Transverse colon (tissue), 4 donors: ENCODE results near the gene SMAD3. TPM values are rescaled to one million over a fixed set of nuclear protein-coding genes. Genes with fewer than 3 reads are reported as not detected.

Experiments used
- DNase-seq: peaks from one replicate; pipeline ENCODE4 v3.0.0-alpha.2; 2019
- H3K27ac ChIP-seq, 4 donors: fragments of 200-600 bp; sonication (generic); 2 replicates each; pipeline ENCODE4 v1.5.1; 2016 to 2018; ENCODE audit warnings: inconsistent platforms in 4 of 4
- H3K27me3 ChIP-seq: fragments of 200-600 bp; sonication (generic); 2 replicates; pipeline ENCODE4 v1.5.1; 2017; ENCODE audit warnings: inconsistent platforms
- H3K36me3 ChIP-seq, 4 donors: fragments of 200-600 bp; sonication (generic); 2 replicates each; pipeline ENCODE4 v1.5.1; 2017 to 2019; ENCODE audit warnings: inconsistent platforms in 4 of 4
- H3K4me1 ChIP-seq, 4 donors: fragments of 200-600 bp; sonication (generic); 2 replicates each; pipeline ENCODE4 v1.5.1; 2017 to 2020; ENCODE audit warnings: inconsistent platforms in 4 of 4
- H3K4me3 ChIP-seq, 4 donors: fragments of 200-600 bp; sonication (generic); 1 replicate in 1 of 4; 2 replicates in 3 of 4; pipeline versions ENCODE4 v1.5.1 to v1.6.1; 2017 to 2019; ENCODE audit warnings: inconsistent platforms in 4 of 4
- H3K9me3 ChIP-seq, 2 donors: fragments of 200-600 bp; sonication (generic); 2 replicates each; pipeline ENCODE4 v1.5.1; 2017 to 2019; ENCODE audit warnings: inconsistent platforms in 2 of 2
- EP300 ChIP-seq: sonication (generic); formaldehyde crosslinking; IDR thresholded peaks from one replicate; pipeline ENCODE4 v1.6.1; 2017; ENCODE audit warnings: antibody characterized with exemption, low read depth
- POLR2A ChIP-seq: fragments of 450-650 bp; IDR thresholded peaks from one replicate; pipeline ENCODE4 v1.6.1; 2016; ENCODE audit warnings: antibody characterized with exemption, mild to moderate bottlenecking, moderate library complexity
- POLR2AphosphoS5 ChIP-seq, 3 donors: sonication (generic); formaldehyde crosslinking; IDR thresholded peaks; one replicate each; pipeline ENCODE4 v1.6.1; 2016; ENCODE audit warnings: antibody characterized with exemption in 3 of 3
- WGBS, 2 donors: methylation state at CpG; one replicate each; pipeline ENCODE4 v1.1.5; 2018; ENCODE audit warnings: low coverage in 1 of 2; 5-methylcytosine and 5-hydroxymethylcytosine counted together
- in situ Hi-C, 4 donors: fragments of 200-750 bp; cut with MboI; loops; one replicate each; pipeline versions ENCODE4 v1.15.0 to v1.15.1; 2017; ENCODE audit warnings: low sequenced_read_pairs in 3 of 4, low pct_ligation_motif_present in 1 of 4, low pct_unique_long_range_greater_than_20kb in 1 of 4
- intact Hi-C: fragments of 100-400 bp; cut with DNase I; formaldehyde crosslinking; loops from one replicate; pipeline ENCODE4 v1.15.1; 2023; ENCODE audit warnings: low total_unique reads
- total RNA-seq, 4 donors: library from RNA; depleted of rRNA; stranded (reverse); fragments of >200 nt; gene quantifications; one replicate each; pipeline ENCODE4 v1.1.0, GENCODE V29; 2016
- TF ChIP-seq, protein P1 (sequence below), 5 experiments: fragments of 200-600 bp in 3 of 5; fragments of 450-650 bp in 2 of 5; sonication (generic) in 3 of 5; IDR thresholded peaks; 1 replicate in 2 of 5; 2 replicates in 3 of 5; pipeline ENCODE4 v1.5.1; 2016 to 2017; ENCODE audit warnings: antibody characterized with exemption in 5 of 5, inconsistent platforms in 3 of 5, mild to moderate bottlenecking in 2 of 5, moderate library complexity in 1 of 5

SMAD3 gene
- total RNA-seq, 4 donors from 2014 or later, result 30.9 to 65.1 (median 57.0) TPM

DNA sequence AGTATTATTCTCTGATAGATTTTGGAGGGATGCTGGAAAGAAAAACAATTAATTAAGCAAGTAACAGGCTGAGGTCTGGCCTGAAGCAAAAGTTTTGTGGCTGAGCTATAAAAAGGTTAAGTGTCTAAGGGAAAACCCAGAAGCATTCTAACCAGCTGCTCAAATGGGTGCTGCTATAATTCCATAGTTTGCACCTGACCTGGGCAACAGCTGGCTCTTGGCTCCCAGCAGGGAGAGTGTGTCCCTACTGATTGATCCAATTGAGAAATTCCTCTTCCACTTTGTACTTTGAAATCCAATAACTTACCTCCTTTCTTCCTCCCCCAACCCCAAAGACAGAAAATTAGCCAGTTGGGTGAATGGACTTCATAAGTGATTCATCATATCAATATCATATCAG is 27.7 kb upstream of the SMAD3 start:
- no peak for DNase-seq
- in situ Hi-C loops (no loop called here), intact Hi-C loops (no loop called here)
- Histone ChIP-seq H3K27ac (no peak overlapping the region), H3K36me3 (no peaks in the 10 kb centered on the region), H3K4me1 (peaks cover 4 to 15% (median 10%) of the 10 kb centered on the region in 4 donors), H3K4me3 (no peak overlapping the region), H3K9me3 (no peaks in the 10 kb centered on the region), H3K27me3 (peaks cover 10% of the 10 kb centered on the region)
- TF ChIP-seq POLR2AphosphoS5 (IDR thresholded peaks at IDR 0.05) (no peak), POLR2A (no peak), EP300 (no peak)
- TF ChIP-seq, protein P1, sequence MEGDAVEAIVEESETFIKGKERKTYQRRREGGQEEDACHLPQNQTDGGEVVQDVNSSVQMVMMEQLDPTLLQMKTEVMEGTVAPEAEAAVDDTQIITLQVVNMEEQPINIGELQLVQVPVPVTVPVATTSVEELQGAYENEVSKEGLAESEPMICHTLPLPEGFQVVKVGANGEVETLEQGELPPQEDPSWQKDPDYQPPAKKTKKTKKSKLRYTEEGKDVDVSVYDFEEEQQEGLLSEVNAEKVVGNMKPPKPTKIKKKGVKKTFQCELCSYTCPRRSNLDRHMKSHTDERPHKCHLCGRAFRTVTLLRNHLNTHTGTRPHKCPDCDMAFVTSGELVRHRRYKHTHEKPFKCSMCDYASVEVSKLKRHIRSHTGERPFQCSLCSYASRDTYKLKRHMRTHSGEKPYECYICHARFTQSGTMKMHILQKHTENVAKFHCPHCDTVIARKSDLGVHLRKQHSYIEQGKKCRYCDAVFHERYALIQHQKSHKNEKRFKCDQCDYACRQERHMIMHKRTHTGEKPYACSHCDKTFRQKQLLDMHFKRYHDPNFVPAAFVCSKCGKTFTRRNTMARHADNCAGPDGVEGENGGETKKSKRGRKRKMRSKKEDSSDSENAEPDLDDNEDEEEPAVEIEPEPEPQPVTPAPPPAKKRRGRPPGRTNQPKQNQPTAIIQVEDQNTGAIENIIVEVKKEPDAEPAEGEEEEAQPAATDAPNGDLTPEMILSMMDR (IDR thresholded peaks at IDR 0.05), result no peak

DNA sequence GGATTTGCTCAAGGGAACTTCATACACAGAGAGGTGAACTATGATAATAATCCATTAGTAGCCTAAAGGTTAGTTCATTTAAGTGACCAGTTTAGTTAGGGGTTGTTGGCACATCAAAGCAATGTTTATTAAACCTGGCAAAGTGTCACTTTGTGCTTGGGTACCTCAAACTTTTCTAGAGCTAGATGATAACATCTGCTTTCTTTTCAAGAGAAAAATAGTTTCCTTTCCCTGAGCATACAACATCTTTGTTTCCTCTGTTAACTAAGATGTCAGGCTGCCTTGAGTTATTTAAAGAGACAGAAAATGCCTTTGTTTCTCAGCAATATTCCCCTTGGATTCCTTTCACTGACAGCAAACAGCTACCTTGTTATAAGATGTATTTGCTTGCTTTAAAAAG is 26.7 kb upstream of the SMAD3 start:
- no peak overlapping the region for H3K4me3 ChIP-seq
- in situ Hi-C loops, result no loop called here
- H3K4me1 ChIP-seq, result peaks cover 0 to 9% (median 4%) of the 10 kb centered on the region in 4 donors
- no peaks in the 10 kb centered on the region for H3K36me3 ChIP-seq
- peaks cover 4% of the 10 kb centered on the region for H3K27me3 ChIP-seq
- intact Hi-C loops, result no loop called here
- H3K27ac ChIP-seq, result no peak overlapping the region
- no peak for DNase-seq
- no peaks in the 10 kb centered on the region for H3K9me3 ChIP-seq
- TF ChIP-seq EP300 (no peak), POLR2AphosphoS5 (IDR thresholded peaks at IDR 0.05) (no peak), POLR2A (no peak)
- TF ChIP-seq, protein P1 (IDR thresholded peaks at IDR 0.05), result no peak

DNA sequence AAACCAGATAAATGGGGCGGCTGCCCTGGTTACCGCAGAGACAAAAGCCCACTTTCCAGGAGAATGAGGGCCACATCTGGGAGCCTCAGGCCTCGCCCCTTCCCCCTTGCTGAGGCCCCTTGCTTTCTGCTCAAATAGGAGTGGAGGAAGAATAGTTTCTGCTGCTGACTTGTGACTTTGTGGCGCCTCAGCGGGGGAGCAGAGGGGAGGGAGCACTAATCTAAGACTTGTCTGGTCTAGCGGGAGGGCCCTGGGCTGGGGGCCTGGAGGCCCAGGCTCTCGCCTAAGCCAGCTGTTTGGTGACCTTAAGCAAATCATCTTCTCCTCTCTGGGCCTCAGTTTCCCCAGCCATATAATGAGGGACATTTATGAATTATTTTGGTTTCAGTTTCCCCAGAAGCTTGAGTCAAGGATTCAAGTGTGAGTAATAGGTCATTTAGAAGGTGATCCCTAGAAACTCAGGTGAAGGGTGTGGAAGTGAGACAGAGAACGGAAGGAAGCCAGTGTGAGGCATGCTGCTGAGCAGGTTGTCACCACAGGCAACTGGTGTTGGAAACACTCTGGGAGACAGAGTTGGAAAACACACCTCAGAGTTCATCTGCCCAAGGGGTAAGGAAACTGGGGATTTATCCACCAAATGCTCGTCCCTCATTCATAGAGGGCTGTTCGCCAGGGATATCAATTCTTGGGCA is 25.9 kb upstream of the SMAD3 start:
- intact Hi-C loops, result no loop called here
- no peaks in the 10 kb centered on the region for H3K36me3 ChIP-seq
- H3K27ac ChIP-seq, result no peak overlapping the region
- H3K9me3 ChIP-seq, result no peaks in the 10 kb centered on the region
- H3K4me3 ChIP-seq, result no peak overlapping the region
- 52 to 80% methylated on average over 3 to 10 of the region's 10 CpGs for WGBS, 2 donors
- in situ Hi-C loops, result no loop called here
- no peak for DNase-seq
- TF ChIP-seq, protein P1 (IDR thresholded peaks at IDR 0.05), result no peak
- TF ChIP-seq POLR2AphosphoS5 (IDR thresholded peaks at IDR 0.05) (no peak), POLR2A (no peak), EP300 (no peak)
- H3K4me1 ChIP-seq, result peaks cover 0 to 6% (median 2%) of the 10 kb centered on the region in 4 donors
- H3K27me3 ChIP-seq, result no peaks in the 10 kb centered on the region

DNA sequence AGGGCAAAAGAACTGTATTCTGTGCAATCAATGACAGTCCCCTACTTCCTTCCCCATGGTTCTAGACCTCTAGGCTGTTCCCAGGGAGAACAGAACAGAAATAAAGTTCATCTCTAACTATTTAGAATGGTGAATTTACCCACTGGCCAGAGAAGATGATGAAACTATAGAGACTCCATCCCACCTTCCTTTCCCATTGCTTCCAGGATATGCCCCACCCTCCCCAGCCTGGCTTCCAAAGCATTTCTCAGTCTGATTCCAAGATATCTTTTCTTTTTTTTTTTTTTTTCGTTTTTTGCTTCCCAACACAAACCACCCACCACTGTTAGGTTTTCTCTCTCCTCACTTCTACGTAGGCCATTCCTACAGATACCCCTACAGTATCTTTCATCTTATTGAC is 25.1 kb upstream of the SMAD3 start:
- H3K4me3 ChIP-seq, result no peak overlapping the region
- no peaks in the 10 kb centered on the region for H3K36me3 ChIP-seq
- 77 to 100% methylated on average over 2 of the region's 2 CpGs for WGBS, 2 donors
- in situ Hi-C loops, result no loop called here
- intact Hi-C loops, result no loop called here
- H3K27ac ChIP-seq, result no peak overlapping the region
- DNase-seq, result no peak
- H3K4me1 ChIP-seq, result peaks cover 0 to 6% (median 2%) of the 10 kb centered on the region in 4 donors
- no peaks in the 10 kb centered on the region for H3K9me3 ChIP-seq
- no peaks in the 10 kb centered on the region for H3K27me3 ChIP-seq
- TF ChIP-seq, protein P1 (IDR thresholded peaks at IDR 0.05), result no peak
- TF ChIP-seq POLR2A (no peak), POLR2AphosphoS5 (IDR thresholded peaks at IDR 0.05) (no peak), EP300 (no peak)
